GM21423 (cell line): Measurements from ENCODE around the gene IL17RE.
"Not testable (repeated sequence)": the region's sequence is repeated elsewhere in the genome, so short reads cannot be mapped to it uniquely, and the experiment has no call there.

Experiments used
- ATAC-seq: cut with Tn5 transposase; IDR thresholded peaks from one replicate; pipeline ENCODE4 v1.9.1; 2021; ENCODE audit warnings: mild to moderate bottlenecking, moderate library complexity; ENCODE audit not compliant: unreplicated experiment

Gene IL17RE

GRCh38 chr3:9879830-9880549 is 22.7 kb upstream of the IL17RE start, which contains the start of gene CIDEC:
TSS of gene CIDEC (minus strand) at chr3:9880253. CDS start at chr3:9878486, 1,767 bp downstream.
- ATAC-seq, result no peak

GRCh38 chr3:9881441-9881840 is 21.2 kb upstream of the IL17RE start:
- no peak for ATAC-seq

- no peak for ATAC-seq
Observed at GRCh38 chr3:9883706-9884554, 18.7 kb upstream of the IL17RE start.

GRCh38 chr3:9884555-9885165 is 18.0 kb upstream of the IL17RE start:
- no peak for ATAC-seq

- ATAC-seq, result no peak
Observed at GRCh38 chr3:9886328-9886727, 16.3 kb upstream of the IL17RE start.

GRCh38 chr3:9887480-9887879 is 15.2 kb upstream of the IL17RE start:
- no peak for ATAC-seq

- ATAC-seq, result no peak
Observed at GRCh38 chr3:9888540-9888939, 14.1 kb upstream of the IL17RE start.

- no peak for ATAC-seq
Observed at GRCh38 chr3:9889405-9889804, 13.2 kb upstream of the IL17RE start.

GRCh38 chr3:9890249-9891071 is 12.2 kb upstream of the IL17RE start, which contains the start of gene JAGN1:
TSS of gene JAGN1 (plus strand) at chr3:9890610. CDS start at chr3:9890723, 113 bp downstream.
- ATAC-seq, result peak; percentile 86

GRCh38 chr3:9891072-9891622 is 11.5 kb upstream of the IL17RE start:
- ATAC-seq, result no peak

- no peak for ATAC-seq
Observed at GRCh38 chr3:9893739-9894138, 8.9 kb upstream of the IL17RE start.

GRCh38 chr3:9895715-9896114 is 6.9 kb upstream of the IL17RE start:
- not testable (repeated sequence) for ATAC-seq

- not testable (repeated sequence) for ATAC-seq
Observed at GRCh38 chr3:9896755-9897407, 5.8 kb upstream of the IL17RE start.

GRCh38 chr3:9897408-9898372 is 5.0 kb upstream of the IL17RE start:
- ATAC-seq, result peak; percentile 77

- ATAC-seq, result no peak
Observed at GRCh38 chr3:9898467-9899241, 4.0 kb upstream of the IL17RE start.

- ATAC-seq, result no peak
Observed at GRCh38 chr3:9899289-9899791, 3.3 kb upstream of the IL17RE start.

GRCh38 chr3:9900965-9901415 is 1.7 kb upstream of the IL17RE start:
- not testable (repeated sequence) for ATAC-seq

- ATAC-seq, result no peak
Observed at GRCh38 chr3:9901967-9902366, 681 bp upstream of the IL17RE start.
